GM12878 (cell line): ENCODE results near the gene KBTBD13. TPM values are rescaled to one million over a fixed set of nuclear protein-coding genes. Genes with fewer than 3 reads are reported as not detected.

Source experiments
- ASH2L ChIP-seq: fragments of 300-600, 200-600 bp; sonication (generic); IDR thresholded peaks from 2 replicates; pipeline ENCODE4 v1.6.1; 2017; ENCODE audit warnings: low read depth, mild to moderate bottlenecking, borderline replicate concordance
- ATF2 ChIP-seq: IDR thresholded peaks from 2 replicates; pipeline ENCODE4 v1.6.1; 2012; ENCODE audit warnings: low read length, inconsistent platforms
- EGR1 ChIP-seq, 2 experiments: IDR thresholded peaks; 1 replicate in 1 of 2; 2 replicates in 1 of 2; pipeline ENCODE4 v1.6.1; 2011 to 2012; ENCODE audit warnings: low read depth in 2 of 2, low read length in 2 of 2, borderline replicate concordance in 1 of 2, mild to moderate bottlenecking in 1 of 2, moderate library complexity in 1 of 2
- ESRRA ChIP-seq: IDR thresholded peaks from 2 replicates; pipeline ENCODE4 v1.6.1; 2012; ENCODE audit warnings: mild to moderate bottlenecking, low read length, improper control_type of control experiment
- FOXM1 ChIP-seq: IDR thresholded peaks from 2 replicates; pipeline ENCODE4 v1.6.1; 2012; ENCODE audit warnings: low read depth, mild to moderate bottlenecking, inconsistent platforms, low read length, moderate library complexity
- MXI1 ChIP-seq: fragments of 150-350 bp; IDR thresholded peaks from 2 replicates; pipeline ENCODE4 v1.6.1; 2011; ENCODE audit warnings: low read depth, mild to moderate bottlenecking, inconsistent platforms, low read length, improper control_type of control experiment
- NFYB ChIP-seq: IDR thresholded peaks from 2 replicates; pipeline ENCODE4 v1.6.1; 2011; ENCODE audit warnings: low read depth, mild to moderate bottlenecking, low read length, improper control_type of control experiment, moderate library complexity; ENCODE audit not compliant: insufficient read depth
- POLR2AphosphoS2 ChIP-seq: IDR thresholded peaks from 2 replicates; pipeline ENCODE4 v1.6.1; 2011; ENCODE audit warnings: low read depth, mild to moderate bottlenecking, low read length, improper control_type of control experiment, moderate library complexity
- RBBP5 ChIP-seq: fragments of 200-600 bp; sonication (generic); conservative IDR thresholded peaks from 2 replicates; pipeline ENCODE4 v1.6.1; 2016
- RELA ChIP-seq: fragments of 450-650 bp; IDR thresholded peaks from 2 replicates; pipeline ENCODE4 v1.8.0; 2014; ENCODE audit warnings: borderline replicate concordance; ENCODE audit not compliant: partially characterized antibody
- YBX1 ChIP-seq: fragments of 450-650 bp; IDR thresholded peaks from 2 replicates; pipeline ENCODE4 v1.6.1; 2016; ENCODE audit warnings: antibody characterized with exemption
- ZZZ3 ChIP-seq: IDR thresholded peaks from 2 replicates; pipeline ENCODE4 v1.6.1; 2011; ENCODE audit warnings: low read depth; ENCODE audit not compliant: control insufficient read depth, insufficient read length
- polyA plus RNA-seq, 11 experiments: library from polyadenylated mRNA; depleted of rRNA in 4 of 11; unstranded in 6 of 11; stranded (reverse) in 5 of 11; fragments of >200 nt; fragmentation: Nextera tagmentation in 4 of 11; fragmentation: Illumina TruSeq in 1 of 11; extraction: Ambion mirVana in 4 of 11; extraction: Trizol in 1 of 11; gene quantifications; 1 replicate in 1 of 11; 2 replicates in 10 of 11; pipeline versions ENCODE4 v1.2.1 to v1.2.3, GENCODE V29; 2011 to 2016; ENCODE audit warnings: inconsistent platforms in 2 of 11, missing spikeins in 2 of 11, low read depth in 1 of 11
- total RNA-seq, 4 experiments: library from RNA; depleted of rRNA in 3 of 4; stranded (reverse); fragments of >200 nt in 3 of 4; fragmentation: Illumina TruSeq in 1 of 4; extraction: Trizol in 1 of 4; gene quantifications; 2 replicates each; pipeline versions ENCODE4 v1.2.1 to v1.2.3, GENCODE V29; 2013 to 2021
- TF ChIP-seq, protein P1 (sequence below): fragments of 450-650 bp; IDR thresholded peaks from 2 replicates; pipeline ENCODE4 v1.6.1; 2017; ENCODE audit warnings: low read depth, mild to moderate bottlenecking, moderate library complexity

The KBTBD13 gene
- total and polyA plus RNA-seq, 10 of the 15 experiments (the other 5 are each of a cell fraction or from before 2014, with no cell fraction given) = 0.06 TPM; not detected in 9

GRCh38 chr15:65088643-65089021 lies 12.1 kb downstream of the KBTBD13 start (continued):
- TF ChIP-seq ESRRA (no peak), ATF2 (no peak), MXI1 (no peak), YBX1 (no peak), ASH2L (no peak), NFYB (no peak), ZZZ3 (no peak), FOXM1 (no peak), RELA (no peak), EGR1 (IDR thresholded peaks at IDR 0.05; ENCODE audit: borderline replicate concordance in 1 of 2, low read depth in 2 of 2, low read length in 2 of 2) (no peak), POLR2AphosphoS2 (no peak), RBBP5 (no peak)
- TF ChIP-seq, protein P1, sequence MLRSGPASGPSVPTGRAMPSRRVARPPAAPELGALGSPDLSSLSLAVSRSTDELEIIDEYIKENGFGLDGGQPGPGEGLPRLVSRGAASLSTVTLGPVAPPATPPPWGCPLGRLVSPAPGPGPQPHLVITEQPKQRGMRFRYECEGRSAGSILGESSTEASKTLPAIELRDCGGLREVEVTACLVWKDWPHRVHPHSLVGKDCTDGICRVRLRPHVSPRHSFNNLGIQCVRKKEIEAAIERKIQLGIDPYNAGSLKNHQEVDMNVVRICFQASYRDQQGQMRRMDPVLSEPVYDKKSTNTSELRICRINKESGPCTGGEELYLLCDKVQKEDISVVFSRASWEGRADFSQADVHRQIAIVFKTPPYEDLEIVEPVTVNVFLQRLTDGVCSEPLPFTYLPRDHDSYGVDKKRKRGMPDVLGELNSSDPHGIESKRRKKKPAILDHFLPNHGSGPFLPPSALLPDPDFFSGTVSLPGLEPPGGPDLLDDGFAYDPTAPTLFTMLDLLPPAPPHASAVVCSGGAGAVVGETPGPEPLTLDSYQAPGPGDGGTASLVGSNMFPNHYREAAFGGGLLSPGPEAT = no peak
